T-helper 2 cell treated with Interferon-gamma antibody and Interleukin-4, amounts not matched to agents 5 μg/mL and 100 μg/mL, for 36 hours (primary cell): ENCODE results near the gene LARP4B.
A peak's percentile ranks its signal among the peaks of the same experiment; 100 is the strongest.

ENCODE experiments used
- DNase-seq: peaks from one replicate; pipeline ENCODE4 v3.0.0; 2021; ENCODE audit warnings: low spot score
- H3K27ac Mint-ChIP-seq: one replicate; pipeline ENCODE4 v1.8.0; 2021; ENCODE audit warnings: mild to moderate bottlenecking, mixed read lengths
- H3K27me3 Mint-ChIP-seq: one replicate; pipeline ENCODE4 v1.8.0; 2021; ENCODE audit warnings: low read depth, mixed read lengths
- H3K36me3 Mint-ChIP-seq: one replicate; pipeline ENCODE4 v1.8.0; 2021; ENCODE audit warnings: low read depth, mixed read lengths
- H3K4me1 Mint-ChIP-seq: one replicate; pipeline ENCODE4 v1.8.0; 2021; ENCODE audit warnings: low read depth, mixed read lengths
- H3K4me3 Mint-ChIP-seq: one replicate; pipeline ENCODE4 v1.8.0; 2022; ENCODE audit warnings: mild to moderate bottlenecking, moderate library complexity, mixed read lengths
- H3K9me3 Mint-ChIP-seq: one replicate; pipeline ENCODE4 v1.8.0; 2021; ENCODE audit warnings: mixed read lengths

LARP4B gene

GRCh38 chr10:931326-932318, at the start of gene LARP4B:
LARP4B (minus strand) TSS chr10:931705; CDS start chr10:885721, 45,984 bp downstream.
- Mint-ChIP-seq H3K36me3 (peaks cover 23% of the 10 kb centered on the region), H3K9me3 (no peaks in the 10 kb centered on the region), H3K27me3 (no peaks in the 10 kb centered on the region), H3K4me3 (peak within 1 kb of the TSS; percentile 93), H3K4me1 (peaks cover 32% of the 10 kb centered on the region), H3K27ac (peak within 1 kb of the TSS; percentile 95)
- DNase-seq, result peak; percentile 99

DNA sequence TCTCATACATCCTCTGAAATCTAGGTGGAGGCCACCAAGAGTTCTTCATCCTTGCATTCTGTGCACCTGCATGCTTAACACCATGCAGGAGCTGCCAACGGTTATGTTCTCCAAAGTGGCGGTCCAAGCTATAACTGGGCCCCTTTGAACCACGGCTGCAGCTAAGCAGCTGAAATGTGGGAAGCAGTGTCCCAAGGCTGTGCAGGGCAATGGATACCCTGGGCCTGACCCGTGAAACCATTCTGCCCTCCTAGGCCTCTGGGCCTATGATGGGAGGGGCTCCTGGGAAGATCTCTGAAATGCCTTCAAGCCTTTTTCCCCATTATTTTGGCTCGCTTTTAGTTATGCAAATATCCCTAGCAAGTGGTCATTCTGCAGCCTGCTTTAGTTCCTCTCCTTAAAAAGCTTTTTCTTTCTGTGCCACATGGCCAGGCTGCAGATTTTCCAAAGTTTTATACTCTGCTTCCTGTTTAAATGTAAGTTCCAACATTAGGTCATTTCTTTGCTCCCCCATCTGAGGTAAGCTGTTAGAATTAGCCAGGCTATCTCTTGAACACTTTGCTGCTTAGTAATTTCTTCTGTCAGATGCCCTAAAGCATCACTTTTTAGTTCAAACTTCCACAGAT, 49.1 kb upstream of the LARP4B start:
- DNase-seq, result no peak
- Mint-ChIP-seq H3K4me1 (no peaks in the 10 kb centered on the region), H3K4me3 (no peak overlapping the region), H3K27ac (no peak overlapping the region), H3K27me3 (no peaks in the 10 kb centered on the region), H3K9me3 (peaks cover 42% of the 10 kb centered on the region), H3K36me3 (peaks cover 23% of the 10 kb centered on the region)

DNA sequence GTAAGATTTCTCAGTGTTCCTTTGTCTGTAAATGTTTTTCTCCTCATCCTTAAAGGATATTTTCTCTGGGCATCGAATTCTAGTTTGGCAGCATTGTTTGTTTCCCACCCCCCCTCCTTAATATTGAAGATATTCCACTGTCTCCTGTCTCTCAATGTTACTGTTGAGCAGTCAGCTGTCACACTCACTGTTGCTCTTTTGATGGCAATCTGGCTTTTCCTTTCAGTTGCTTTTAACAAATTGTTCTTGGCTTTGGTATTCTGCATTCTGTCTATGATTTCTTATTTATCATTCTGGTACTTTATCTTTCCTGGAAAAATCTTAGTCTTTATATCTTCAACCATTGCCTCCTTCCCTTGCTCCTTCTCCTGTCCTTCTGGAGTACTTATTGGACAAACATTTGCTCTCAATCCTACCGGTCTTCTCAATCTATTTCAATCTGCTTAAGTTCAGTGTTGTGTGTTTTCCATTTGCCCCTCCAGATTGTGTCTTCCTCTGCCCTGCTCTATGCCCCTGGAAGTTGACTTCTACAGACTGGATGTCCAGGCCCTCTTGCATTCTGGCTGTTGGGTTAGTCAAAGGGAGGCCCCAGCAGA, 47.4 kb upstream of the LARP4B start:
- peaks cover 42% of the 10 kb centered on the region for H3K9me3 Mint-ChIP-seq
- H3K27ac Mint-ChIP-seq, result no peak overlapping the region
- H3K4me3 Mint-ChIP-seq, result no peak overlapping the region
- peaks cover 23% of the 10 kb centered on the region for H3K36me3 Mint-ChIP-seq
- no peak for DNase-seq
- no peaks in the 10 kb centered on the region for H3K4me1 Mint-ChIP-seq
- H3K27me3 Mint-ChIP-seq, result no peaks in the 10 kb centered on the region

- H3K27ac Mint-ChIP-seq, result no peak overlapping the region
- no peaks in the 10 kb centered on the region for H3K27me3 Mint-ChIP-seq
- no peak overlapping the region for H3K4me3 Mint-ChIP-seq
- H3K4me1 Mint-ChIP-seq, result no peaks in the 10 kb centered on the region
- DNase-seq, result no peak
- peaks cover 41% of the 10 kb centered on the region for H3K9me3 Mint-ChIP-seq
- H3K36me3 Mint-ChIP-seq, result peaks cover 23% of the 10 kb centered on the region
These were observed 44.8 kb upstream of the LARP4B start for GRCh38 chr10:976316-976715.

GRCh38 chr10:974785-975074, 43.2 kb upstream of the LARP4B start:
- H3K36me3 Mint-ChIP-seq, result peaks cover 13% of the 10 kb centered on the region
- peaks cover 7% of the 10 kb centered on the region for H3K27me3 Mint-ChIP-seq
- no peak overlapping the region for H3K27ac Mint-ChIP-seq
- no peak for DNase-seq
- peaks cover 26% of the 10 kb centered on the region for H3K9me3 Mint-ChIP-seq
- H3K4me1 Mint-ChIP-seq, result no peaks in the 10 kb centered on the region
- H3K4me3 Mint-ChIP-seq, result no peak overlapping the region

GRCh38 chr10:974038-974784, 42.7 kb upstream of the LARP4B start:
- peaks cover 21% of the 10 kb centered on the region for H3K9me3 Mint-ChIP-seq
- no peak overlapping the region for H3K27ac Mint-ChIP-seq
- peaks cover 13% of the 10 kb centered on the region for H3K36me3 Mint-ChIP-seq
- no peak for DNase-seq
- peaks cover 12% of the 10 kb centered on the region for H3K27me3 Mint-ChIP-seq
- no peaks in the 10 kb centered on the region for H3K4me1 Mint-ChIP-seq
- H3K4me3 Mint-ChIP-seq, result no peak overlapping the region

DNA sequence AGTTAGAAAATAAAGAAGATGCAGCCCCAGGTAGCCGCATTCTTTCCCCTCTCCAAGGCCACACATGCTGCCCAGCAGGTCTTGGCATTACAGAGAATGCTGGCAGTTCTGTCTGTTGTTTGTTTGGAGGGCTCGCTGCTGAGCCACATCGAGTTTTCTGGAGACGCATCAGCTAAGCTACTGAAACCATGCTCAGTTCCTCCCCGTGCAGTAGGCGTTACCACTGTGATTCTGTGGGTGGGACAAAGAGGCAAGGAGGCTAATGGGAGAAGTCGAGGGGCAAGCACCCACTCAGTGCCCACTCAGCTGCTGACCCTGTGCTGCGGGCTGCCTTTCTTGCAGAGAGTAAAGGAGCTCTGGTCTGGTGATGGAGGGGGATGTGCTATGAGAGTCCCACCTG, 41.3 kb upstream of the LARP4B start:
- H3K27me3 Mint-ChIP-seq, result peaks cover 22% of the 10 kb centered on the region
- H3K4me3 Mint-ChIP-seq, result no peak overlapping the region
- peaks cover 4% of the 10 kb centered on the region for H3K4me1 Mint-ChIP-seq
- peaks cover 7% of the 10 kb centered on the region for H3K9me3 Mint-ChIP-seq
- no peak overlapping the region for H3K27ac Mint-ChIP-seq
- no peak for DNase-seq
- H3K36me3 Mint-ChIP-seq, result peaks cover 5% of the 10 kb centered on the region

GRCh38 chr10:971613-972012, 40.1 kb upstream of the LARP4B start:
- peaks cover 6% of the 10 kb centered on the region for H3K36me3 Mint-ChIP-seq
- no peak overlapping the region for H3K4me3 Mint-ChIP-seq
- H3K9me3 Mint-ChIP-seq, result peaks cover 11% of the 10 kb centered on the region
- H3K27me3 Mint-ChIP-seq, result peaks cover 22% of the 10 kb centered on the region
- peaks cover 11% of the 10 kb centered on the region for H3K4me1 Mint-ChIP-seq
- no peak overlapping the region for H3K27ac Mint-ChIP-seq
- DNase-seq, result no peak

DNA sequence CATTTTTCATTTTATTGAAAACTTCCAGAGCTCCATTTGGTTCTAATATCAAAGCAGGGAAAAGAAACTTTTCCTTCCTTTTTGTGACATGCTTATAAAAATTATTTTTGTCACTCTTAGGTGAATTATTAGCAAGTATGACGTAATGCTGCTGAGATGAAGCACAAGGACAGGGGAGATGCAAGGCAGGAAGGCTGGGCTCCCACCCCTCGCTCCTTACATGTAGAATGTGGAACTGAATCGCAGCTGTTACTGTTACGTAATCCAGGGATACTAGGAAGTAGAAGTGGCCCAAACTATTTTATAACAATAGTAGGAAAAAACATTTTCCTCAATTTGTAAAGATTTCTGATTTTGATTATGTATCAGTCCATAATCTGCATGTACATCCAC, 39.6 kb upstream of the LARP4B start:
- peaks cover 6% of the 10 kb centered on the region for H3K9me3 Mint-ChIP-seq

DNA sequence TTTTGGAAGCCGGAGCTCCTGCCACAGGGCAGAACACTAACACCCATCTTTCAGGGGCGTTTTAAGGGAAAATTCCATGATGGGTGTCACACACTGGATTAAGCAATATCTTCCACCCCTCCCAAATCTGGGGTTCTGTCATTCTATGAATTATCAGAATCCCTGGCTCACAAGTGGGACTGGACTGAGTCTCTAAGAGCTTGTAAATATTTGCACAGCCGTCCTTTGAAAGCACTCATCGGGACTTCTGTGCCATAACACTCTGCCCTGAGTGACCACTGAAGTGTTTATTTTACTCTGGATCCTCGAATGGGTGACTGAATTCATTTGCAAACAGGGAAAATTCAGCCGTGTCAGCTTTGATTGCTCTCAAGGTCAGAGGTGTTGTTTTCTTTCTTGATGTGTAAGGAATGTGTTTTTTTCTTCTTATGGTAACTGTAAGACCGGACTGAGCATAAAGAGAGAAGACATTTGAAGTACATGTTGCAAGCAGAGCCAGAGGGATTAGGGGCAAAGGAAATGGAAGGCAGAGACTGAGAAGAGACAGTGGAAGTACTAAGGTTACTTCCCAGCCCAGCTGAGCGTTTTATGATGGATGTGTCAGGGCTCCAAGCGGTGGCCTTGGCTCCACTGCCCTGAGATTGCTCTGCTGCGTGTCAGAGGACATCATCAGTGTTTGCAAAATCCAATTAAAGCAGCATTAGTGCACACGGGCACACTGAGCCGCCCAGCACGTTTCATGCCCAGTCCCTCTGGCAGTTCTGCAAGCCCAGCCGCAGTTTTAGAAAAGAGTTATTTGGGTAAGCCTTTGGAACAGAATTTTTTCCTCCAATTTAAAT, 39.0 kb upstream of the LARP4B start:
- no peak for DNase-seq
- H3K27ac Mint-ChIP-seq, result no peak overlapping the region
- peaks cover 4% of the 10 kb centered on the region for H3K36me3 Mint-ChIP-seq
- H3K9me3 Mint-ChIP-seq, result peaks cover 6% of the 10 kb centered on the region
- peaks cover 22% of the 10 kb centered on the region for H3K27me3 Mint-ChIP-seq
- H3K4me3 Mint-ChIP-seq, result no peak overlapping the region
- peaks cover 11% of the 10 kb centered on the region for H3K4me1 Mint-ChIP-seq

More for the DNA sequence above, 39.6 kb upstream of the LARP4B start:
- no peak overlapping the region for H3K4me3 Mint-ChIP-seq
- H3K27ac Mint-ChIP-seq, result no peak overlapping the region
- no peak for DNase-seq
- H3K36me3 Mint-ChIP-seq, result peaks cover 4% of the 10 kb centered on the region
- H3K27me3 Mint-ChIP-seq, result peaks cover 22% of the 10 kb centered on the region
- peaks cover 11% of the 10 kb centered on the region for H3K4me1 Mint-ChIP-seq

DNA sequence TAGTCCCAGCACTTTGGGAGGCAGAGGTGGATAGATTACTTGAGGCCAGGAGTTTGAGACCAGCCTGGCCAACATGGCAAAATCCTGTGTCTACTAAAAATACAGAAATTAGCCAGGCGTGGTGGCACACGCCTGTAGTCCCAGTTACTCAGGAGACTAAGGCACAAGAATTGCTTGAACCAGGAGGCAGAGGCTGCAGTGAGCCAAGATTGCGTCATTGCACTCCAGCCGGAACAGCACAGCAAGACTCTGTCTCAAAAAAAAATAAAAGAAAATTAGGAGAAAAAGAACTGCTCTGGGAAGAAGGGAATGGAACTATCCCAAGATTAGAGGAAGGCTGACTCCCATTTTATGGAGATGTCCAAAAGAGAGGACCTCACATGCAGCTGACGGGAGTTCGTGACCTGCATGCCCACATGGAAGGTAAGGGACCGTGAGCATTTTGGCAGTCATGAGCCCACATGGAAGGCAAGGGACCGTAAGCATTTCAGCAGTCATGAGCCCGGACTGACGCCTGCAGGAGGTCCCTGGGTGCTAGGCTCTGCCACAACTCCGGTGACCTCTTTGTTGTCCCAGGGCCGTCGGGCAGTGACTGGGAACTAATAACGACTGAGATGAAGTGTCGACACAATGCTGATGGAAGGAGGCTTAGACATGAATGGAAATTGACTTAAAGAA, 38.1 kb upstream of the LARP4B start:
- Mint-ChIP-seq H3K36me3 (peaks cover 4% of the 10 kb centered on the region), H3K4me3 (no peak overlapping the region), H3K9me3 (peaks cover 6% of the 10 kb centered on the region), H3K27ac (no peak overlapping the region), H3K4me1 (peaks cover 11% of the 10 kb centered on the region), H3K27me3 (peaks cover 22% of the 10 kb centered on the region)
- DNase-seq, result no peak

GRCh38 chr10:968546-969199, 37.2 kb upstream of the LARP4B start:
- Mint-ChIP-seq H3K4me3 (no peak overlapping the region), H3K9me3 (peaks cover 6% of the 10 kb centered on the region), H3K4me1 (peaks cover 11% of the 10 kb centered on the region), H3K36me3 (peaks cover 4% of the 10 kb centered on the region), H3K27ac (no peak overlapping the region), H3K27me3 (peaks cover 22% of the 10 kb centered on the region)
- DNase-seq, result no peak
